Stimulated activated CD4-positive, alpha-beta T cell treated with anti-CD3 and anti-CD28 coated beads, Interleukin-1b, Interleukin-23, amount 100 ng/mL, for 1 hour (primary cell): Measurements from ENCODE around the gene RAB44.

ENCODE experiments used
- DNase-seq, 2 donors: peaks; one replicate each; pipeline ENCODE4 v3.0.0-alpha.2; 2020; ENCODE audit warnings: low read depth in 2 of 2

Gene RAB44

GRCh38 chr6:36771145-36771544 is 73.5 kb downstream of the RAB44 start:
- no peak for DNase-seq

DNA sequence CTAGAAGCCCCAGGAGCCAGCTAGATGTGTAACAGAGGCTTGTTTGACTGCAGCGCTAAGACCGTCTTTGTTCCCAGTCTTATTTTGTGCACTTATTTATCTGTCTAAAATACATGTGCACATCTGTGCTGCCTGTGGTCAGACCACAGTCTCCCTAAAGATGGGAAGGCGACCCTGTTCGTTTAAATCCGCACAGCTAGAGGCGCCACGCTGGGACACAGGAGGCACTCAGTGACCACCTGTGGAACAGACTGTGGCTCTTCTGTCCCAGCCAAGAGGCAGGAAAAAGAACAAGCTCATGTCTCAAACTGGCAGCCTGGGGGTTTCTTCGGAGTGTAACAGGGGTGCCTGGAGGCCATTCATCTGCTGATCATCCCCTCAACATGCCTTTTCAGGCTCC is 74.8 kb downstream of the RAB44 start:
- DNase-seq = no peak

- DNase-seq = no peak
Observed at GRCh38 chr6:36774331-36774730, 76.7 kb downstream of the RAB44 start.

GRCh38 chr6:36776167-36776566 is 78.5 kb downstream of the RAB44 start:
- DNase-seq = no peak

- DNase-seq = no peak
Observed at GRCh38 chr6:36777801-36778200, 80.2 kb downstream of the RAB44 start.

DNA sequence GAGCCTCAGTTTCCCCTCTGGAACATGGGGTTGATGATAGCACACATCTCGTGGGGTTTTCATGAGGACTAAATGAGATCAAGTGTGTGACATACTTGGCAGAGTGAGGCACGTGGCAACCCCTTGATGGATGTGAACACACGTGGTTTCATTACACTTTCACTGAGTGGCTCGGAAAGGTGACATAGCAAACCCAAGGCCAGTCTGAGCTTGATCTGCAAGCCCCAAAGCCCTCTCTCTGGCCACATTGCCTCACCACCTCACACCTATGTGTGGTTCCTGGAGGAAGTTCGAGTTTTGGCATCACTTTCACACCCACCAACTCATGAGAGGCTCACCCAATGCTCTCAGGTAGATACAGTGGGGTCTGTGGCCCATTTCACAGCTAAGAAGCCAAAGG is 81.6 kb downstream of the RAB44 start:
- no peak for DNase-seq

DNA sequence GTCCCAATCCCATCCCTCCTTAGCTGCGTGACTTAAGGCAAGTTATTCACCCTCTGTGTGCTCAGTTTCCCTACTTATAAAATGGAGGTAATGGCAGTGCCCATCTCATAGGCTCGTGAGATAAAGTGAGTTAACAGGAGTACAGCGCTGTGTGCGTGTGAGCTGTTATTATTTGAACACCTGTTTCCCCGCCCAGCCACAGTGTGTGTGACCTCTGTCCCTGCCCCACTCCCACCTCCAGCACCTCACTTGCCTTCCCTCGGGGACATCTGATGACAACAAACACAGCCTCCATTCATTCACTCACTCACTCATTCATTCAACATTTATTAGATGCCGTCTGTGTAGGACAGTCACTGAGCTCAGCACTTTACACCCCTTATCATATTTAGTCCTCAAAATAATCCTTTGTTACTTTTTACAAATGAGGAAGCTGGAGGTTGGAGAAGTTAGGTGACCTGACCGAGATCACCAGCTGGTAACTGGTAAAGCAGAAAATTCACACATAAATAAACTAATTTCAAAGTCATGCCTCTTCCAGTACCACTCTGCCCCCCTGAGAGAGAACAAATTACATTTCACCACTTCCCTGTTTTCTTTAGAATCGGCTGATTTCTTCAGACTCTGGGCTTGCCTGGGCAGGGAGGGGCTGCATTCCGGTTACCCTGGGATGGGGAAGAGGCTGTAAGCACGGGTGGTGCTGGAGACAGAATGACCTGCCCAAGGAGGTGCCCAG is 83.0 kb downstream of the RAB44 start:
- no peak for DNase-seq

DNA sequence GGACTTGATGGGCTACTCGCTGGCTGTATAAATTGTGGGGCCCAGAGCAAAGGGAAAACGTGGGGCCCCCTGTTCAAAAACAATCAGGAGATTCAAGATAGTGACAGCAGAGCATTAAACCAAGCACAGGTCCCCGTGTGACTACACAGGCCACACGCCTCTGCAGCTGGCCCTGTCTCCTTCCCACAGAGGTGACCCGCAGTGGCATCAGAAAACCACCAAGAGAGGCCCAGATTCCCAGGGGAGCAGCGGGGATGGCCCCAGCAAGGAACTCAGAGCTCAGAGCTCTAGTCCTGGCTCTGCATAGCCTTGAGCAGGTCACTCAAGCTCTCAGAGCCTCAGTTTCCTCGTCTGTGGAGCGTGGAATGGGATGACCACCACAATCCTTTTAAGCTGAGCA is 84.0 kb downstream of the RAB44 start:
- DNase-seq = no peak
